Sigmoid colon (tissue), 4 donors: ENCODE measurements around the gene SLC16A8.

Experiments used
- CTCF ChIP-seq, 4 experiments: fragments of 450-650 bp in 3 of 4; fragments of 200-600 bp in 1 of 4; IDR thresholded peaks; one replicate each; pipeline ENCODE4 v1.5.1; 2016 to 2019; ENCODE audit warnings: antibody characterized with exemption in 4 of 4, mild to moderate bottlenecking in 3 of 4, moderate library complexity in 2 of 4
- POLR2AphosphoS5 ChIP-seq, 4 donors: sonication (generic); formaldehyde crosslinking; IDR thresholded peaks; one replicate each; pipeline ENCODE4 v1.6.1; 2017; ENCODE audit warnings: antibody characterized with exemption in 4 of 4

GRCh38 chr22:38038426-38038825 lies 45.6 kb downstream of the SLC16A8 start:
- TF ChIP-seq POLR2AphosphoS5 (IDR thresholded peaks at IDR 0.05) (peak in 1 of 4 donors; percentile 7), CTCF (IDR thresholded peaks at IDR 0.05) (no peak)
